SW 1271 (cell line): ENCODE data around the gene TGFBR3.

ENCODE experiments used
- DNase-seq, 2 experiments: peaks; one replicate each; lab custom pipeline; 2025; lab: John Stamatoyannopoulos, UW

TGFBR3 gene

GRCh38 chr1:91885716-91886506 lies at the start of gene TGFBR3:
TGFBR3 (minus strand) TSS chr1:91886151; CDS start chr1:91861531, 24,620 bp downstream.
- peak; percentile 36 to 75 for DNase-seq

GRCh38 chr1:91929250-91929649 lies 43.3 kb upstream of the TGFBR3 start:
- DNase-seq, result no peak

GRCh38 chr1:91928026-91928425 lies 42.1 kb upstream of the TGFBR3 start:
- DNase-seq, result no peak

- no peak for DNase-seq
Observed at GRCh38 chr1:91925644-91926435, 39.9 kb upstream of the TGFBR3 start.

- DNase-seq, result no peak
Observed at GRCh38 chr1:91924146-91924545, 38.2 kb upstream of the TGFBR3 start.

- DNase-seq, result no peak
Observed at GRCh38 chr1:91919962-91920361, 34.0 kb upstream of the TGFBR3 start.

- DNase-seq, result no peak
Observed at GRCh38 chr1:91916811-91917460, 31.0 kb upstream of the TGFBR3 start.

- no peak for DNase-seq
Observed at GRCh38 chr1:91916046-91916445, 30.1 kb upstream of the TGFBR3 start.

- DNase-seq, result no peak
Observed at GRCh38 chr1:91913018-91913417, 27.1 kb upstream of the TGFBR3 start.

- no peak for DNase-seq
Observed at GRCh38 chr1:91912266-91912665, 26.3 kb upstream of the TGFBR3 start.

- DNase-seq, result no peak
Observed at GRCh38 chr1:91901231-91901630, 15.3 kb upstream of the TGFBR3 start.

GRCh38 chr1:91900562-91900961 lies 14.6 kb upstream of the TGFBR3 start:
- no peak for DNase-seq

GRCh38 chr1:91897016-91897415 lies 11.1 kb upstream of the TGFBR3 start:
- no peak for DNase-seq

GRCh38 chr1:91895832-91896556 lies 10.0 kb upstream of the TGFBR3 start:
- no peak for DNase-seq

GRCh38 chr1:91894036-91894761 lies 8.2 kb upstream of the TGFBR3 start:
- no peak for DNase-seq

GRCh38 chr1:91891969-91892368 lies 6.0 kb upstream of the TGFBR3 start:
- peak in 1 of 2 experiments; percentile 16 for DNase-seq

- no peak for DNase-seq
Observed at GRCh38 chr1:91891454-91891853, 5.5 kb upstream of the TGFBR3 start.

- DNase-seq, result peak in 1 of 2 experiments; percentile 20
Observed at GRCh38 chr1:91889717-91890459, 3.9 kb upstream of the TGFBR3 start.

- DNase-seq, result no peak
Observed at GRCh38 chr1:91885213-91885715, 687 bp downstream of the TGFBR3 start.

- no peak for DNase-seq
Observed at GRCh38 chr1:91884459-91885212, 1.3 kb downstream of the TGFBR3 start.
